HTR-8/SVneo (cell line): ENCODE results near the gene AP3B1.
A peak's percentile ranks its signal among the peaks of the same experiment; 100 is the strongest.
"Not testable (repeated sequence)": the region's sequence is repeated elsewhere in the genome, so short reads cannot be mapped to it uniquely, and the experiment has no call there.

Experiments
- DNase-seq: peaks from one replicate; pipeline ENCODE4 v3.0.0; 2011; ENCODE audit warnings: low spot score, mixed read lengths; ENCODE audit not compliant: insufficient read length
- FAIRE-seq: peaks from 2 replicates; lab custom pipeline; 2011; peaks lifted over from hg19 to GRCh38; lab: Jason Lieb, UNC

The AP3B1 gene

GRCh38 chr5:78251663-78252284, 42.7 kb downstream of the AP3B1 start:
- FAIRE-seq (no peak), DNase-seq (no peak)

DNA sequence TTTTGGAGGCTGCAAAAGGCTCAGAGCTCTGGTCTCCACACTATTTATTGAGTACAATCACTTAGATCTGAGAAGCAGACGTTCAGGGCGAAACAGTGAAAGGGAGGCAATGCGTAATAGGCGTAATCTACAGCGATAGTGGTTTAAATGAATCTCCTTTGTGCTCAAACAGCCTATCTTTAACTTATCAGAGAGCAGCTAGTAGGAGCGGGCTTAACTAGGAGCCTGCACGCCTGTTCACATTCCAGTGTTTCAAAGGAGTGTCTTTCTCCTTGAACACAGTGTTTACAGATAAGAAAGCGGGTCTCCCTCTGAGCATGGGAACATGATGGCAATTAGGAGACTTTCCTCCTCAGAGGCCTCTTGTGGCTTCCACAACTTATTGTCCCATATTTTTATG, 49.4 kb downstream of the AP3B1 start:
- FAIRE-seq (no peak), DNase-seq (no peak)

GRCh38 chr5:78243639-78244038, 50.9 kb downstream of the AP3B1 start:
- DNase-seq (peak; percentile 17), FAIRE-seq (no peak)

GRCh38 chr5:78243091-78243490, 51.4 kb downstream of the AP3B1 start:
- no peak for DNase-seq
- FAIRE-seq = no peak

GRCh38 chr5:78242001-78242400, 52.5 kb downstream of the AP3B1 start:
- FAIRE-seq (no peak), DNase-seq (no peak)

DNA sequence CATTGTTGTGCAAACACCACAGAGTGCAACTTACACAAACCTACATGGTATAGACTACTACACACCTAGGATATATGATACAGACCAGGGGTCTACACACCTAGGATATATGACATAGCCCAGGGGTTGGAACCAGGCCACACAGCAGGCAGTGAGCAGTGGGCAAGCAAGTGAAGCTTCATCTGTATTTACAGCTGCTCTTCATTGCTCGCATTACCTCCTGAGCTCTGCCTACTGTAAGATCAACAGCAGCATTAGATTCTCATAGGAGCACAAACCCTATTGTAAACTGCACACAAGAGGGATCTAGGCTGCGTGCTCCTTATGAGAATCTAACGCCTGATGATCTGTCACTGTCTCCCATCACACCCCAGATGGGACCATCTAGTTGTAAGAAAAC, 56.6 kb downstream of the AP3B1 start:
- FAIRE-seq = no peak
- DNase-seq = no peak

DNA sequence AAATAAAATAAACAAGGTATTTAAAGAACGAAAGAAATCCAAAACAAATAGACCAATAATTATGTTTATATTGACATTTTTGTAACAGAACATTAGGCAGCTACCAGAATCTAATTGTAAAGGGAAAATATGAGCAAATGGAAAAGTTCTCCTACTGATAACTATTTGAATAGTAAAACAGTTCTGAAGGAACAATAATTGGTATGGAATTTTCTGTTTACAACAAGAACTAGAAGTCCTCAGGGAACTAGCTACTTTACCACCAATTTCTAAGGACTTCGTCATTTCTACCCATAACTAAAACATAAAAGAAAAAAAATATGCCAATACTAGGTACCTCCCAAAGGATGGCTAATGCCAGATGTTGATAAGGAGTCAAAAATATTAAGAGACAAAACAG, 58.5 kb downstream of the AP3B1 start:
- FAIRE-seq = no peak
- no peak for DNase-seq

DNA sequence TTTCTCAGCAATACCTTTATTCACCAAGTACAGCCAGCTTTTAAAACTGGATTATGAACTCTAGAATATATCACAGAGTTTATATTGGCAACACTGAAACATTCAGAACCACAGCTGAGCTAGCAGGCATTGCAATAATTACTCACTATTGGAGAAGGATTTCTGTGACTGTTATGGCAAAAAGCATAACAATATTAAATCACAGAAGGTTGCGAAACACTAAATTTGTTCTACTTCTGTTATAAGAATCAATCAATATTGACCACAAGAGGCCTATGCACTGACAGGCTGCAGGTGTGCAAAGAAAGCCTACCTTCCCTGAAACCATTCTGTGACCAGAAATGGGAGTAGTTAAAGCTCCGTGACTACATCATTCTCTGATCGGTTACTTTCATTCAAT, 59.2 kb downstream of the AP3B1 start:
- DNase-seq (no peak), FAIRE-seq (peak; percentile 28)

DNA sequence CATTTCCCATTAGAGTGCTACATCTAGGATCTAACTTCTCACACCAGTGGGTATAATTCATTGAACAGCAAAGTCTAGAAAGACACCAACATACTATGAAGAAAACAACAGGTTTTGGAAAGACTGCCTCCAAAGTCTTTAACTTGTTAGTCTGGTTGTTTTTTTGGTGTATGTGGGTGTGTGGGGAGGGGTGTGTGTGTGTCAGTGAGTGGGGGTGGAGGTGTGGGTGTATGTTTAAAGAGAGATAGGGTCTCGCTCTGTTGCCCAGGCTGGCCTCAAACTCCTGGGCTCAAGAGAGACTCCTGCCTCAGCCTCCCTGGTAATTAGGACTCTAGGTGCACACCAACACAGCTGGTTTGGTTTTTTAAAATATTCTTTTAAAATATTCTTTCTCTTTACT, 59.7 kb downstream of the AP3B1 start:
- FAIRE-seq (no peak), DNase-seq (no peak)

DNA sequence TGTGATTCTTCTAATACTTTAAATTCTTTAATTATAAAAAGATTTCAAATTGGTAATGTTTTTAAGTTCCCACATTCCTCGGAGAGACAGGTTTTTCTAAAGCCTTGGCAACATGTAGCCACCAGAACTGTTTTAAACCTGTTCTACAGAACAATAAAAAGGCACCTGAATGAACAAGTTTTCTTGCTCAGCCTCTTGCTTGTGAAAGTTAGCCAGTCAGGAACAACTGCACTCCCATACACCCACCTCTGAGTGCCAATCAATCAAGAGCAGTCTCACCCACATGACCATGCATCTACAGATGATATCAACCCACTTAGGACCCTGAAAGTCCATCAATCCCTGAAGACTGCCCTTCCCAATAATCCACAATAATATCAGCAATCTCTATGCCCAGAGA, 62.3 kb downstream of the AP3B1 start:
- FAIRE-seq = no peak
- no peak for DNase-seq

GRCh38 chr5:78224358-78224757, 70.1 kb downstream of the AP3B1 start:
- DNase-seq (no peak), FAIRE-seq (no peak)

- no peak for FAIRE-seq
- no peak for DNase-seq
These were observed 72.5 kb downstream of the AP3B1 start for GRCh38 chr5:78221964-78222451.

DNA sequence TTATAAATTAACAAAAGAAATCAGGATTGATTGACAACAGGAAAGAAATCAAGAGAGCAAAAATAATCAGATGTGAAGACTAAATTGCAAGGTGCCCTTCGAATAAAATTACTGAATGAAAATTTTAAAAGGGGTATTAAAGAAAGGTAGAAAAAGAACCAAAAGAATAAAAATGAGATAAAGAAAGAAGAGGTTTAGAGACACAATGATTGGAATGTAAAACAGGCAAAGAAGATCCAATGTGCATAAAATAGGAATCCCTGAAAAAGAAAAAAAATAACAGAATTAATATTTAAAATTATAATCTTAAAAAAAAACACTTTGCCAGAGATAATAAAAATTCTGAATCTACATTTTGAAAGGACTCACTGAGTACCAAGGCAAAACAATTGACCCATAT, 73.0 kb downstream of the AP3B1 start:
- no peak for FAIRE-seq
- no peak for DNase-seq

- FAIRE-seq = no peak
- DNase-seq = no peak
These were observed 78.5 kb downstream of the AP3B1 start for GRCh38 chr5:78215972-78216371.

- DNase-seq = no peak
- FAIRE-seq = no peak
These were observed 78.9 kb downstream of the AP3B1 start for GRCh38 chr5:78215565-78215964.

GRCh38 chr5:78213799-78214198, 80.7 kb downstream of the AP3B1 start:
- FAIRE-seq = no peak
- DNase-seq = no peak

DNA sequence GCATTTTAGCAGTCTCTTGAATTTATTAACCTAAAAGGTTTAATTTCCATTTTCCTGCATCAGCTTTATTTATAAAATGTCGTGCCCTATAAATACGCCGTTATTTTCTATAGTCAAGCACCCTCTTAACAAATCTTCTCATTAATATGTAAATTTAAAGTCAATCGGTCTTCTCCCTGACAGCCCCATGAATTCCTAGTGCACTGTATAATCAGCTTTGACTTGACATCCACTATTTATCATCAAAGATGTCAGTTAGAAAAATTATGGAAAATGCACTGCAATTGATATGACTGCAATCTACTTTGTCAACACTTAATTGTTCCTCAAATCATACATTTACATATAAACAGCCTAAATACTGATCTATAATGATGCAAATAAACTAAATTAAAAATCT, 83.4 kb downstream of the AP3B1 start:
- no peak for FAIRE-seq
- no peak for DNase-seq

DNA sequence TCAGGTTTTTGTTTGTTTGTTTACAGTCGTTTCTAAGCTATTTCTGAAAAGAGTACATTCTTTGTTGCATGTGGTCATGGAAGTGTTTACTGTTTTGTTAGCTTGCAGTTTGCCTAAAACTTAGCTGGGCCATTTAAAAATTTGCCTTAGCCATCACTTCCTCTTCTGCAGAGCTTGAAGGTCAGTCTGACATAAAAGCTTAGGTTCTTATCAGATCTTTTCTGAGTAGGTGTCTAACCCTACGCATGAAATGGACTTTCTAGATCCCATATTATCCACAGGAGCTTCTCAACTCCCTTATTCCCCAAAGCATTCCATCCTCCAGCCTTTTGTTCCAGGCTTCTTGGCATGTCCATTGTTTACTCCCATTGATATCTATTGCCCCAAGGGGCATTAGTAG, 90.3 kb downstream of the AP3B1 start:
- no peak for DNase-seq
- no peak for FAIRE-seq

GRCh38 chr5:78203815-78204214, 90.7 kb downstream of the AP3B1 start:
- FAIRE-seq (no peak), DNase-seq (no peak)

DNA sequence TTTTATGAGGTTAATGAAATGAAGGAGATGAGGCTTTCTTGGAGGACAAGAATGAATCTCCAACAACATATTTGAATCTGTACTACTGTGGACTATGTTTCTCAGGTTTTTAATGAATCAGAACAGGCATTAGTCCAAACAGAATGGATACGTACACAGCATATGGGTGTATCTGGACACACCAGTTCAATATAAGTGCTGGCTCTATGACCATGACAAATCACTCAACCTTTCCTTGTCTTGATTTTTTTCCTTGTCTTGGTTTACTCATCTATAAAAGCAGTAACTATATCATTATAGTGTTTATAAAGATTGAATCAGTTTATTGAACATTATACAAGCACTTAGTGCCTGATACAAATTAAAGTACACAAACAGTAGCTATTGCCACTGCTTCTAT, 104.1 kb downstream of the AP3B1 start:
- no peak for DNase-seq
- no peak for FAIRE-seq

DNA sequence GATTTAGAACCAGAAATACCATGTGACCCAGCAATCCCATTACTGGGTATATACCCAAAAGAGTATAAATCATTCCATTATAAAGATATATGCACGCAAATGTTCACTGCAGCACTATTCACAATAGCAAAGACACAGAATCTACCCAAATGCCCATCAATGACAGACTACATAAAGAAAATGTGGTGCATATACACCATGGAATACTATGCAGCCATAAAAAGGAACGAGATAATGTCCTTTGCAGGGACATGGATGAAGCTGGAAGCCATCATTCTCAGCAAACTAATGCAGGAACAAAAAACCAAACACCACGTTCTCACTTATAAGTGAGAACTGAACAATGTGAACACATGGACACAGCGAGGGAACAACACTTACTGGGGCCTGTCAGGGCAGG, 105.8 kb downstream of the AP3B1 start:
- FAIRE-seq = not testable (repeated sequence)

GRCh38 chr5:78187172-78187571, 107.3 kb downstream of the AP3B1 start:
- FAIRE-seq (no peak), DNase-seq (no peak)

More for the DNA sequence above, 105.8 kb downstream of the AP3B1 start:
- DNase-seq = not testable (repeated sequence)

GRCh38 chr5:78182838-78183237, 111.7 kb downstream of the AP3B1 start:
- FAIRE-seq = peak; percentile 13
- no peak for DNase-seq
